Measurements from ENCODE around the gene CPNE1. TPM values are rescaled to one million over a fixed set of nuclear protein-coding genes. Genes with fewer than 3 reads are reported as not detected.

The CPNE1 gene
- total and polyA plus RNA-seq, 11 donors, result 25.7 to 75.6 (median 56.0) TPM

DNA sequence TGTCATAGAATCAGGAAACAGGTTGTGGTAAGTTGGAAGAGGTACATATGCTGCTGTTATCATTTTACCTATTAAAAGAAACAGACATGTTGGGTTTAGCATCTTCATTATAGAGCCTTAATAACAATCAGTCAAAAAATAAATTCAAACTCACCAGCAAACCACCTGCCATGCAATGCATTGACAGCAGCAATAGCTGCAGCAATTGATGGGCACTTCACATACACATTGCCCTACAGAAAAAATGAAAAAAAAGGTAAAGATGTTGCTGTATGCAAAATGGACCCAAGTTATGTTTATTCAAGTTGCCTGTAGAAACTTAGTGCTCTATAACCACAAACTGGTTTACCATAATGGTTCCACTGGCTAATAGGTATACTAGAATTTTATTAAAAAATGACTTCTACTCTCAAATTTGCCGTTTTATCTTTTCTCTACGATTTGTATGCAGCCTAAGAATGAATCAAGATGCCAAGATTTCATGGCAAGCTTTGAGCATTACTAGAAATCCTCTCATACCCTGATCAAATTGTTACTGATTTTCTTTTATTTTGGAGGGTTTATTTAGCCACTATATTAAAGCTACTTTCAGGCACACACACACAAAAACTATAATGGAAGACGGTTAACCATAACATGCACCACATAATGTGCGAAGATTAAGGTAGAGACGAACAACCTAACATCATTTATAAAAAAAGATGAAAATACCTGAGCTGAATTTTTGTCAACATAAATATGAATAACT lies 40.0 kb upstream of the CPNE1 start:
- TF ChIP-seq CTCF (IDR thresholded peaks at IDR 0.05) (no peak), POLR2A (IDR thresholded peaks at IDR 0.05) (no peak)
- ATAC-seq (no peak), DNase-seq (no peak)
- intact Hi-C loops (cut with DNase I), result loop anchor here in 1 of 10 donors (5.0 to 10.0 kb wide), 2 partner anchors 33 to 180 kb away; no protein-coding TSS in a partner anchor
- 85 to 89% (median 88%) methylated on average over 5 of the region's 5 CpGs for WGBS, 4 donors
- H3K4me1 ChIP-seq, result peaks cover 0 to 31% (median 16%) of the 10 kb centered on the region in 12 donors
- no peak overlapping the region for H3K27ac ChIP-seq
- peaks cover 0 to 94% (median 90%) of the 10 kb centered on the region in 9 donors for H3K36me3 ChIP-seq
- H3K27me3 ChIP-seq, result no peaks in the 10 kb centered on the region
- H3K4me3 ChIP-seq, result no peak overlapping the region
- H3K9me3 ChIP-seq, result no peaks in the 10 kb centered on the region

- H3K4me3 ChIP-seq, result no peak overlapping the region
- H3K4me1 ChIP-seq, result peaks cover 3 to 24% (median 13%) of the 10 kb centered on the region in 12 donors
- 54 to 65% (median 59%) methylated on average over 4 of the region's 4 CpGs for WGBS, 4 donors
- peaks cover 0 to 77% (median 74%) of the 10 kb centered on the region in 9 donors for H3K36me3 ChIP-seq
- TF ChIP-seq CTCF (IDR thresholded peaks at IDR 0.05), result no peak
- H3K27me3 ChIP-seq, result no peaks in the 10 kb centered on the region
- H3K9me3 ChIP-seq, result no peaks in the 10 kb centered on the region
- DNase-seq (no peak), ATAC-seq (no peak)
- intact Hi-C loops (cut with DNase I), result loop anchor here in 1 of 10 donors (5.0 to 10.0 kb wide), 2 partner anchors 34 to 182 kb away; no protein-coding TSS in a partner anchor
- no peak overlapping the region for H3K27ac ChIP-seq
Measured at GRCh38 chr20:35702824-35703695, 38.4 kb upstream of the CPNE1 start.

DNA sequence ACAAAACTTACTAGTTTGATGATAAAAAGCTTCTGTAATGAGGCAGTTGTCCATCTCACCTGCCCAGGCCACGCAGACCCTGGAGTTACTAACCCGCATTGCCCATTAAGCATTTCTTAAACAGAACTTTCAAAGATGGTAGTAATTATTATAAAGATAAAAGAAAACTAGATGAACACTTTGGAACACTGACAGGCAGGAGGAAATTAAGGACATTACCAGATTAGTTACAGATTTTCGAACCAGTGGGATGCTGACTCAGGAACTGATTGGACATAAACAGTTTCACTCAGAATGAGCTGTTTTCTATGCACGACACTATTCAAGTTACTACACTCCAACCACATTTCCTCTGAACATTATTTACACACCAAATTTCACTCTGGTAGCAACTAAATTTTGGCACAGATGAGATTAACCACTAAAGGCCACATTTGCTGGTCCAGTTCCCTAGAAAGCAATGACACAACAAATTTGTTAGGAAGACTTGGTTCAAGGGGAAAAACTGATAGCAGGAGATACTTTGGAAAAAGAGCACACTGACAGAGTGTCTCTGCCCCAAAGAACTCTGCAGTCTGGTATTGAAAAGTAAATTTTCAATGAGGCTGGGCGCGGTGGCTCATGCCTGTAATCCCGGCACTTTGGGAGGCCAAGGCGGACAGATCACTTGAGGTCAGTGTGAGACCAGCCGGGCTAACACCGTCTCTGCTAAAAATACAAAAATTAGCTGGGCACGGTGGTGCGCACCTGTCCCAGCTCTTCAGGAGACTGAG lies 37.5 kb upstream of the CPNE1 start:
- WGBS, 4 donors, result 71 to 81% (median 78%) methylated on average over 12 of the region's 12 CpGs
- Histone ChIP-seq H3K9me3 (no peaks in the 10 kb centered on the region), H3K36me3 (peaks cover 0 to 71% (median 66%) of the 10 kb centered on the region in 9 donors), H3K27me3 (no peaks in the 10 kb centered on the region), H3K4me1 (peaks cover 4 to 28% (median 18%) of the 10 kb centered on the region in 12 donors), H3K27ac (no peak overlapping the region), H3K4me3 (no peak overlapping the region)
- ATAC-seq, result no peak
- DNase-seq, result no peak
- intact Hi-C loops (cut with DNase I), result loop anchor here in 1 of 10 donors (5.0 to 10.0 kb wide), 2 partner anchors 35 to 183 kb away; no protein-coding TSS in a partner anchor
- TF ChIP-seq CTCF (IDR thresholded peaks at IDR 0.05) (no peak), POLR2A (IDR thresholded peaks at IDR 0.05) (no peak)
